Lung (tissue), 12 donors: ENCODE data around the gene COG2. TPM values are rescaled to one million over a fixed set of nuclear protein-coding genes. Genes with fewer than 3 reads are reported as not detected.
"Not testable (repeated sequence)": the region's sequence is repeated elsewhere in the genome, so short reads cannot be mapped to it uniquely, and the experiment has no call there.

Experiments
- ATAC-seq: fragments of 200-7000 bp; cut with Tn5 transposase; one replicate; pipeline ENCODE4 v1.9.1; 2020; ENCODE audit warnings: moderate number of reproducible peaks; ENCODE audit not compliant: insufficient read depth, low FRiP score
- DNase-seq, 3 donors: peaks; one replicate each; pipeline ENCODE4 v3.0.0-alpha.2; 2013 to 2017
- H3K27ac ChIP-seq, 2 donors: one replicate each; pipeline ENCODE4 v1.5.1; 2013; ENCODE audit warnings: mild to moderate bottlenecking in 2 of 2, moderate library complexity in 2 of 2, control low read depth in 1 of 2, inconsistent platforms in 1 of 2, low read depth in 1 of 2, low read length in 1 of 2
- H3K27me3 ChIP-seq, 3 donors: one replicate each; pipeline ENCODE4 v1.5.1; 2013; ENCODE audit warnings: low read length in 2 of 3; ENCODE audit not compliant: control insufficient read depth in 3 of 3, insufficient read depth in 3 of 3
- H3K36me3 ChIP-seq, 4 donors: one replicate each; pipeline ENCODE4 v1.5.1; 2013; ENCODE audit warnings: low read length in 4 of 4, mild to moderate bottlenecking in 1 of 4, moderate library complexity in 1 of 4; ENCODE audit not compliant: control insufficient read depth in 4 of 4, insufficient read depth in 4 of 4
- H3K4me1 ChIP-seq, 5 donors: one replicate each; pipeline ENCODE4 v1.5.1; 2013; ENCODE audit warnings: low read length in 5 of 5, mild to moderate bottlenecking in 2 of 5, moderate library complexity in 1 of 5; ENCODE audit not compliant: control insufficient read depth in 5 of 5, insufficient read depth in 5 of 5
- H3K4me3 ChIP-seq: one replicate; pipeline ENCODE4 v1.5.1; 2013; ENCODE audit warnings: mild to moderate bottlenecking, control low read depth, moderate library complexity
- H3K9ac ChIP-seq, 2 donors: one replicate each; pipeline ENCODE4 v1.5.1; 2013; ENCODE audit warnings: low read length in 2 of 2, control low read depth in 1 of 2; ENCODE audit not compliant: insufficient read depth in 1 of 2
- H3K9me3 ChIP-seq, 4 donors: one replicate each; pipeline ENCODE4 v1.5.1; 2013; ENCODE audit warnings: low read length in 3 of 4, mild to moderate bottlenecking in 1 of 4, moderate library complexity in 1 of 4; ENCODE audit not compliant: control insufficient read depth in 4 of 4, insufficient read depth in 3 of 4
- CTCF ChIP-seq: IDR thresholded peaks from 2 replicates; pipeline ENCODE4 v1.5.1; 2012; ENCODE audit warnings: mild to moderate bottlenecking; ENCODE audit errors: control extremely low read depth, extremely low read depth
- WGBS, 2 donors: extraction: QIAGEN DNeasy Blood & Tissue Kit; methylation state at CpG; one replicate each; pipeline ENCODE4 v1.1.7; 2013; 5-methylcytosine and 5-hydroxymethylcytosine counted together
- polyA plus RNA-seq, 2 donors: library from polyadenylated mRNA; stranded (reverse); fragments of 200-250 nt; gene quantifications; one replicate each; pipeline ENCODE4 v1.2.1, GENCODE V29; 2013
- total RNA-seq, 2 donors: library from RNA; depleted of rRNA in 1 of 2; stranded (reverse); fragments of >200 nt in 1 of 2; gene quantifications; one replicate each; pipeline ENCODE4 v1.2.1, GENCODE V29; 2014 to 2021
- donor health status: control.
- donor health status: control.
- donor health status: Bipolar disorder and iron deficiency.
- donor health status: healthy.
- donor health status: DM: yes; HTN: yes; CAD: no.

Gene COG2
- total and polyA plus RNA-seq, 4 donors = 8.6 to 41.0 (median 17.5) TPM

- no peak for TF ChIP-seq CTCF
- no peaks in the 10 kb centered on the region for H3K9me3 ChIP-seq
- 86 to 93% methylated on average over 7 of the region's 7 CpGs for WGBS, 2 donors
- H3K4me1 ChIP-seq = no peaks in the 10 kb centered on the region
- no peak overlapping the region for H3K27ac ChIP-seq
- H3K9ac ChIP-seq = no peak overlapping the region
- peaks cover 0 to 14% (median 11%) of the 10 kb centered on the region in 4 donors for H3K36me3 ChIP-seq
- DNase-seq (no peak), ATAC-seq (no peak)
- no peak overlapping the region for H3K4me3 ChIP-seq
- no peaks in the 10 kb centered on the region for H3K27me3 ChIP-seq
Observed at GRCh38 chr1:230696722-230697437, 54.6 kb downstream of the COG2 start.

GRCh38 chr1:230698130-230698529 is 55.8 kb downstream of the COG2 start:
- H3K27me3 ChIP-seq = no peaks in the 10 kb centered on the region
- DNase-seq = no peak
- H3K4me1 ChIP-seq = peaks cover 0 to 5% (median 0%) of the 10 kb centered on the region in 5 donors
- 92 to 93% methylated on average over 14 of the region's 14 CpGs for WGBS, 2 donors
- no peak for ATAC-seq
- no peaks in the 10 kb centered on the region for H3K9me3 ChIP-seq
- H3K36me3 ChIP-seq = peaks cover 0 to 11% (median 7%) of the 10 kb centered on the region in 4 donors
- no peak overlapping the region for H3K27ac ChIP-seq
- TF ChIP-seq CTCF = no peak
- no peak overlapping the region for H3K9ac ChIP-seq
- no peak overlapping the region for H3K4me3 ChIP-seq

GRCh38 chr1:230698964-230699363 is 56.7 kb downstream of the COG2 start:
- not testable (repeated sequence) for H3K27me3 ChIP-seq, H3K4me3 ChIP-seq, ATAC-seq, H3K9me3 ChIP-seq, H3K4me1 ChIP-seq, H3K27ac ChIP-seq, DNase-seq, H3K9ac ChIP-seq, H3K36me3 ChIP-seq

GRCh38 chr1:230699716-230700115 is 57.4 kb downstream of the COG2 start:
- H3K9me3 ChIP-seq = no peaks in the 10 kb centered on the region
- no peak for TF ChIP-seq CTCF
- WGBS, 2 donors = 88 to 90% methylated on average over 1 of the region's 1 CpG

More at GRCh38 chr1:230699716-230700115, 57.4 kb downstream of the COG2 start:
- no peak overlapping the region for H3K4me3 ChIP-seq
- H3K9ac ChIP-seq = no peak overlapping the region
- H3K27ac ChIP-seq = no peak overlapping the region
- no peaks in the 10 kb centered on the region for H3K27me3 ChIP-seq
- H3K36me3 ChIP-seq = peaks cover 0 to 2% (median 0%) of the 10 kb centered on the region in 4 donors
- ATAC-seq (no peak), DNase-seq (no peak)
- peaks cover 0 to 7% (median 0%) of the 10 kb centered on the region in 5 donors for H3K4me1 ChIP-seq
